ENCODE data around the gene DDX20.

DNA sequence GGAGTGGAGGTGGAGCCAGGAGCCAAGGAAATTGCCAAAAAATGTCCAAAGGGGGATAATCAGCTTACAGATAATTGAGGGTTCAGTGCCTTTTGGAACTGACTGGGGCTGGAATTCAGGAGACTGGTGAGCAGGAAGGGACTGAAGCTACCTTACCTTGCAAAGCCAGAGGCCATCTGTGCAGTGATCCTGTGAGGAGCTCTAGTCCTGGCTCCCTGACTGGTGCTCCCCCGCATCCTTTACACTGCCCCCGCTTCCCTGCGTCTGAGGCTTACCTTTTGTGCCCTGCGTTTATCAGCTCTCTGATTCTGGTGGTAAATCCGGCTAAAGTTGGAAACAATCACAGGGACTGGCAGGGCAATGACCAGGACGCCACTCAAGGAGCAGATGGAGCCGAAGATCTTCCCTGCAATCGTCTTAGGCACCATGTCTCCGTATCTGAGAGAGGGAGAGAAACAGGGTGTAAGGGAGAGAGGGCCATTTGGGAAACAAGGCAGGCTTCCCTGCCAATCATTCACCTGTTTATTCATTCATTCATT, 31.0 kb downstream of the DDX20 start:
- TF ChIP-seq POLR2A (IDR thresholded peaks at IDR 0.05): no peak
- no peak for TF ChIP-seq CTCF (IDR thresholded peaks at IDR 0.05)
